Type B pancreatic cell (in vitro differentiated cells): ENCODE data around the gene GTPBP3. TPM values are rescaled to one million over a fixed set of nuclear protein-coding genes. Genes with fewer than 3 reads are reported as not detected.

ENCODE experiments used
- DNase-seq: peaks from one replicate; pipeline ENCODE4 v3.0.0; 2021; ENCODE audit warnings: mixed read lengths; ENCODE audit not compliant: unreplicated experiment; ENCODE audit errors: extremely low spot score
- H3K27ac Mint-ChIP-seq: 2 replicates; pipeline ENCODE4 v1.8.0; 2021; ENCODE audit warnings: mild to moderate bottlenecking, mixed read lengths
- H3K27me3 Mint-ChIP-seq: 2 replicates; pipeline ENCODE4 v1.8.0; 2021; ENCODE audit warnings: mixed read lengths
- H3K36me3 Mint-ChIP-seq: 2 replicates; pipeline ENCODE4 v1.8.0; 2021; ENCODE audit warnings: mixed read lengths
- H3K4me1 Mint-ChIP-seq: one replicate; pipeline ENCODE4 v1.8.0; 2021; ENCODE audit warnings: mixed read lengths; ENCODE audit not compliant: unreplicated experiment
- H3K4me3 Mint-ChIP-seq: 2 replicates; pipeline ENCODE4 v1.8.0; 2021; ENCODE audit warnings: mild to moderate bottlenecking, mixed read lengths
- H3K9me3 Mint-ChIP-seq: 2 replicates; pipeline ENCODE4 v1.8.0; 2021; ENCODE audit warnings: mixed read lengths
- CTCF ChIP-seq: fragments of 200-600 bp; sonication (generic); conservative IDR thresholded peaks from 2 replicates; pipeline ENCODE4 v1.5.0; 2021; ENCODE audit warnings: antibody characterized with exemption, mild to moderate bottlenecking
- total RNA-seq: library from RNA; stranded (reverse); gene quantifications from 2 replicates; pipeline ENCODE4 v1.2.1, GENCODE V29; 2021; ENCODE audit warnings: low replicate concordance

GTPBP3 gene
- total RNA-seq, 1 donor from 2014 or later, result 48.4 TPM

GRCh38 chr19:17325881-17326594, 11.3 kb upstream of the GTPBP3 start:
- H3K27ac Mint-ChIP-seq, result no peak overlapping the region
- no peak for TF ChIP-seq CTCF
- H3K36me3 Mint-ChIP-seq, result peaks cover 8% of the 10 kb centered on the region
- peaks cover 5% of the 10 kb centered on the region for H3K4me1 Mint-ChIP-seq
- peaks cover 10% of the 10 kb centered on the region for H3K27me3 Mint-ChIP-seq
- DNase-seq, result no peak
- H3K4me3 Mint-ChIP-seq, result no peak overlapping the region
- H3K9me3 Mint-ChIP-seq, result no peaks in the 10 kb centered on the region

GRCh38 chr19:17326595-17326966, 10.8 kb upstream of the GTPBP3 start:
- Mint-ChIP-seq H3K4me1 (peaks cover 5% of the 10 kb centered on the region), H3K4me3 (peak overlapping the region; percentile 17), H3K27ac (no peak overlapping the region), H3K27me3 (peaks cover 10% of the 10 kb centered on the region), H3K36me3 (peaks cover 8% of the 10 kb centered on the region), H3K9me3 (no peaks in the 10 kb centered on the region)
- TF ChIP-seq CTCF, result no peak
- DNase-seq, result no peak

GRCh38 chr19:17327068-17327653, 10.2 kb upstream of the GTPBP3 start:
- peaks cover 10% of the 10 kb centered on the region for H3K27me3 Mint-ChIP-seq
- H3K9me3 Mint-ChIP-seq, result no peaks in the 10 kb centered on the region
- peak overlapping the region; percentile 88 for H3K27ac Mint-ChIP-seq
- no peak for TF ChIP-seq CTCF
- DNase-seq, result no peak
- H3K36me3 Mint-ChIP-seq, result peaks cover 8% of the 10 kb centered on the region
- peak overlapping the region; percentile 17 for H3K4me3 Mint-ChIP-seq
- H3K4me1 Mint-ChIP-seq, result peaks cover 5% of the 10 kb centered on the region

- H3K4me3 Mint-ChIP-seq, result peak overlapping the region; percentile 88
- TF ChIP-seq CTCF, result peak; percentile 72
These were observed 9.5 kb upstream of the GTPBP3 start for GRCh38 chr19:17327654-17328516.

GRCh38 chr19:17328517-17329365, 8.6 kb upstream of the GTPBP3 start:
- Mint-ChIP-seq H3K4me1 (peaks cover 6% of the 10 kb centered on the region), H3K27ac (no peak overlapping the region), H3K9me3 (no peaks in the 10 kb centered on the region), H3K36me3 (peaks cover 9% of the 10 kb centered on the region), H3K27me3 (peaks cover 10% of the 10 kb centered on the region), H3K4me3 (peak overlapping the region; percentile 60)
- no peak for TF ChIP-seq CTCF
- no peak for DNase-seq

More at GRCh38 chr19:17327654-17328516, 9.5 kb upstream of the GTPBP3 start:
- no peak for DNase-seq
- H3K9me3 Mint-ChIP-seq, result no peaks in the 10 kb centered on the region
- H3K4me1 Mint-ChIP-seq, result peaks cover 5% of the 10 kb centered on the region
- H3K36me3 Mint-ChIP-seq, result peaks cover 9% of the 10 kb centered on the region
- peak overlapping the region; percentile 88 for H3K27ac Mint-ChIP-seq
- H3K27me3 Mint-ChIP-seq, result peaks cover 10% of the 10 kb centered on the region
